ENCODE measurements around the gene MIER3. TPM values are rescaled to one million over a fixed set of nuclear protein-coding genes. Genes with fewer than 3 reads are reported as not detected.

Gene MIER3
- total RNA-seq, 1 donor from 2014 or later: 30.0 TPM

GRCh38 chr5:56973473-56973872, 21.6 kb upstream of the MIER3 start:
- Histone ChIP-seq H3K9me3 (ENCODE audit: insufficient read depth, low read depth, low read length) (no peaks in the 10 kb centered on the region), H3K36me3 (ENCODE audit: insufficient read depth, low read length) (no peaks in the 10 kb centered on the region), H3K4me1 (ENCODE audit: insufficient read depth, low read length) (no peaks in the 10 kb centered on the region), H3K27ac (ENCODE audit: low read depth, low read length) (no peak overlapping the region), H3K79me2 (ENCODE audit: insufficient read depth, low read length) (no peaks in the 10 kb centered on the region), H2AFZ (ENCODE audit: low read depth, low read length) (no peak overlapping the region), H3K9ac (ENCODE audit: low read length) (no peak overlapping the region), H3K4me3 (ENCODE audit: insufficient read depth, low read depth, low read length) (no peak overlapping the region), H3K27me3 (ENCODE audit: insufficient read depth, low read length) (no peaks in the 10 kb centered on the region), H3K4me2 (ENCODE audit: low read length) (no peak overlapping the region), H4K20me1 (ENCODE audit: insufficient read depth, low read length) (no peaks in the 10 kb centered on the region)
- Mint-ChIP-seq H3K36me3 (ENCODE audit: low read depth, unreplicated experiment) (no peaks in the 10 kb centered on the region), H3K27me3 (ENCODE audit: low read depth, unreplicated experiment) (peaks cover 15% of the 10 kb centered on the region), H3K9me3 (ENCODE audit: unreplicated experiment) (no peaks in the 10 kb centered on the region), H3K4me1 (ENCODE audit: low read depth, unreplicated experiment) (no peaks in the 10 kb centered on the region), H3K27ac (ENCODE audit: unreplicated experiment) (no peak overlapping the region), H3K4me3 (ENCODE audit: unreplicated experiment) (no peak overlapping the region)
- no peak for FAIRE-seq
- no peak for DNase-seq (ENCODE audit: low read depth)
- TF ChIP-seq EZH2 (IDR thresholded peaks at IDR 0.05; ENCODE audit: insufficient read depth, low read length) (no peak), CTCF (IDR thresholded peaks at IDR 0.05; ENCODE audit: insufficient read depth, low read depth, low read length) (no peak)

- DNase-seq (ENCODE audit: low read depth) (no peak), FAIRE-seq (no peak)
- Histone ChIP-seq H4K20me1 (ENCODE audit: insufficient read depth, low read length) (no peaks in the 10 kb centered on the region), H3K9ac (ENCODE audit: low read length) (no peak overlapping the region), H3K4me3 (ENCODE audit: insufficient read depth, low read depth, low read length) (no peak overlapping the region), H3K36me3 (ENCODE audit: insufficient read depth, low read length) (no peaks in the 10 kb centered on the region), H3K27me3 (ENCODE audit: insufficient read depth, low read length) (no peaks in the 10 kb centered on the region), H3K27ac (ENCODE audit: low read depth, low read length) (no peak overlapping the region), H3K79me2 (ENCODE audit: insufficient read depth, low read length) (no peaks in the 10 kb centered on the region), H2AFZ (ENCODE audit: low read depth, low read length) (no peak overlapping the region), H3K4me2 (ENCODE audit: low read length) (no peak overlapping the region), H3K4me1 (ENCODE audit: insufficient read depth, low read length) (no peaks in the 10 kb centered on the region), H3K9me3 (ENCODE audit: insufficient read depth, low read depth, low read length) (no peaks in the 10 kb centered on the region)
- no peaks in the 10 kb centered on the region for H3K36me3 Mint-ChIP-seq (ENCODE audit: low read depth, unreplicated experiment)
- no peak for TF ChIP-seq CTCF (IDR thresholded peaks at IDR 0.05; ENCODE audit: insufficient read depth, low read depth, low read length)
- no peak for TF ChIP-seq EZH2 (IDR thresholded peaks at IDR 0.05; ENCODE audit: insufficient read depth, low read length)
- no peaks in the 10 kb centered on the region for H3K9me3 Mint-ChIP-seq (ENCODE audit: unreplicated experiment)
- H3K4me3 Mint-ChIP-seq (ENCODE audit: unreplicated experiment): no peak overlapping the region
- peaks cover 19% of the 10 kb centered on the region for H3K27me3 Mint-ChIP-seq (ENCODE audit: low read depth, unreplicated experiment)
- no peaks in the 10 kb centered on the region for H3K4me1 Mint-ChIP-seq (ENCODE audit: low read depth, unreplicated experiment)
- H3K27ac Mint-ChIP-seq (ENCODE audit: unreplicated experiment): no peak overlapping the region
Observed at GRCh38 chr5:56971275-56971674, 19.4 kb upstream of the MIER3 start.

GRCh38 chr5:56964173-56964572, 12.2 kb upstream of the MIER3 start:
- no peak for DNase-seq (ENCODE audit: low read depth)
- no peak overlapping the region for H2AFZ ChIP-seq (ENCODE audit: low read depth, low read length)
- no peaks in the 10 kb centered on the region for H3K4me1 Mint-ChIP-seq (ENCODE audit: low read depth, unreplicated experiment)
- H3K9ac ChIP-seq (ENCODE audit: low read length): no peak overlapping the region
- H3K36me3 ChIP-seq (ENCODE audit: insufficient read depth, low read length): no peaks in the 10 kb centered on the region
- H3K36me3 Mint-ChIP-seq (ENCODE audit: low read depth, unreplicated experiment): peaks cover 2% of the 10 kb centered on the region
- no peak for TF ChIP-seq CTCF (IDR thresholded peaks at IDR 0.05; ENCODE audit: insufficient read depth, low read depth, low read length)
- TF ChIP-seq EZH2 (IDR thresholded peaks at IDR 0.05; ENCODE audit: insufficient read depth, low read length): no peak
- H3K4me3 ChIP-seq (ENCODE audit: insufficient read depth, low read depth, low read length): no peak overlapping the region
- H3K4me2 ChIP-seq (ENCODE audit: low read length): no peak overlapping the region
- no peak overlapping the region for H3K4me3 Mint-ChIP-seq (ENCODE audit: unreplicated experiment)
- no peaks in the 10 kb centered on the region for H4K20me1 ChIP-seq (ENCODE audit: insufficient read depth, low read length)
- H3K9me3 ChIP-seq (ENCODE audit: insufficient read depth, low read depth, low read length): no peaks in the 10 kb centered on the region
- no peaks in the 10 kb centered on the region for H3K9me3 Mint-ChIP-seq (ENCODE audit: unreplicated experiment)
- H3K27me3 ChIP-seq (ENCODE audit: insufficient read depth, low read length): peaks cover 9% of the 10 kb centered on the region
- no peak overlapping the region for H3K27ac ChIP-seq (ENCODE audit: low read depth, low read length)
- H3K27me3 Mint-ChIP-seq (ENCODE audit: low read depth, unreplicated experiment): peaks cover 27% of the 10 kb centered on the region
- H3K4me1 ChIP-seq (ENCODE audit: insufficient read depth, low read length): no peaks in the 10 kb centered on the region
- FAIRE-seq: no peak
- no peak overlapping the region for H3K27ac Mint-ChIP-seq (ENCODE audit: unreplicated experiment)
- no peaks in the 10 kb centered on the region for H3K79me2 ChIP-seq (ENCODE audit: insufficient read depth, low read length)
